Islet of Langerhans (tissue), 1 donor: Measurements from ENCODE around the gene NAV3.
A peak's percentile ranks its signal among the peaks of the same experiment; 100 is the strongest.

Experiments used
- FAIRE-seq: peaks from one replicate; lab custom pipeline; 2011; peaks lifted over from hg19 to GRCh38; lab: Jason Lieb, UNC

Gene NAV3

GRCh38 chr12:77992760-77993159 lies 162.1 kb downstream of the NAV3 start:
- FAIRE-seq, result no peak

GRCh38 chr12:77993658-77994057 lies 163.0 kb downstream of the NAV3 start:
- FAIRE-seq, result no peak

- FAIRE-seq, result no peak
These were observed 164.9 kb downstream of the NAV3 start for GRCh38 chr12:77995436-77996167.

GRCh38 chr12:77996670-77997069 lies 166.0 kb downstream of the NAV3 start:
- FAIRE-seq, result no peak

GRCh38 chr12:77998236-77998786 lies 167.6 kb downstream of the NAV3 start:
- FAIRE-seq, result no peak

- no peak for FAIRE-seq
These were observed 168.5 kb downstream of the NAV3 start for GRCh38 chr12:77999074-77999715.

GRCh38 chr12:78002878-78003277 lies 172.2 kb downstream of the NAV3 start:
- no peak for FAIRE-seq

- FAIRE-seq, result no peak
These were observed 173.8 kb downstream of the NAV3 start for GRCh38 chr12:78004249-78005093.

GRCh38 chr12:78005094-78005492 lies 174.4 kb downstream of the NAV3 start:
- FAIRE-seq, result no peak

- no peak for FAIRE-seq
These were observed 176.5 kb downstream of the NAV3 start for GRCh38 chr12:78007173-78007572.

GRCh38 chr12:78009031-78009430 lies 178.3 kb downstream of the NAV3 start:
- no peak for FAIRE-seq

GRCh38 chr12:78018171-78018910 lies 187.6 kb downstream of the NAV3 start:
- FAIRE-seq, result no peak

- FAIRE-seq, result peak; percentile 75
These were observed 188.2 kb downstream of the NAV3 start for GRCh38 chr12:78018939-78019338.

- FAIRE-seq, result no peak
These were observed 197.7 kb downstream of the NAV3 start for GRCh38 chr12:78028426-78028825.

GRCh38 chr12:78034025-78034424 lies 203.3 kb downstream of the NAV3 start:
- no peak for FAIRE-seq

GRCh38 chr12:78035901-78036606 lies 205.4 kb downstream of the NAV3 start:
- no peak for FAIRE-seq

- FAIRE-seq, result no peak
These were observed 206.2 kb downstream of the NAV3 start for GRCh38 chr12:78036874-78037273.

GRCh38 chr12:78037707-78038106 lies 207.0 kb downstream of the NAV3 start:
- FAIRE-seq, result no peak

- FAIRE-seq, result no peak
These were observed 207.8 kb downstream of the NAV3 start for GRCh38 chr12:78038541-78038940.

GRCh38 chr12:78038986-78039385 lies 208.3 kb downstream of the NAV3 start:
- no peak for FAIRE-seq

GRCh38 chr12:78040111-78040510 lies 209.4 kb downstream of the NAV3 start:
- FAIRE-seq, result no peak
